OCI-LY7 (cell line): ENCODE data around the gene AIFM1. TPM values are rescaled to one million over a fixed set of nuclear protein-coding genes. Genes with fewer than 3 reads are reported as not detected.

Experiments
- BruUV-seq: library from RNA; stranded (reverse); fragments of 400-500 nt; replicated peaks from 2 replicates; lab custom pipeline; 2021; lab: Mats Ljungman, UMichigan
- CTCF ChIA-PET: fragments of 300-600 bp; sonication (Branson Sonifier 250); formaldehyde crosslinking; loops from one replicate; lab custom pipeline; 2022; ENCODE audit warnings: antibody characterized with exemption; ENCODE audit not compliant: unreplicated experiment; lab: Charles Lee
- POLR2A ChIA-PET: fragments of 300-600 bp; sonication (Branson Sonifier 250); formaldehyde crosslinking; loops from one replicate; lab custom pipeline; 2022; ENCODE audit warnings: antibody characterized with exemption; lab: Charles Lee
- DNase-seq: peaks from one replicate; pipeline ENCODE4 v3.0.0-alpha.2; 2015; ENCODE audit warnings: low spot score
- H2AFZ ChIP-seq: fragments of 200-600 bp; sonication (generic), shearing (Covaris generic); 2 replicates; pipeline ENCODE4 v1.6.1; 2014; ENCODE audit warnings: mild to moderate bottlenecking, antibody characterized with exemption, low read length, moderate library complexity
- H3K27ac ChIP-seq: fragments of 200-600 bp; sonication (generic); 2 replicates; pipeline ENCODE4 v1.5.1; 2014; ENCODE audit warnings: mixed run types, low read depth, mild to moderate bottlenecking, moderate library complexity, low read length, inconsistent platforms; ENCODE audit not compliant: poor library complexity, severe bottlenecking
- H3K36me3 ChIP-seq: fragments of 200-600 bp; sonication (generic); 2 replicates; pipeline ENCODE4 v1.6.1; 2014; ENCODE audit warnings: mild to moderate bottlenecking, antibody characterized with exemption, low read length, moderate library complexity, mixed read lengths; ENCODE audit not compliant: insufficient read depth
- H3K4me1 ChIP-seq: fragments of 200-600 bp; sonication (generic); 2 replicates; pipeline ENCODE4 v1.5.1; 2014; ENCODE audit warnings: mild to moderate bottlenecking, low read length; ENCODE audit not compliant: insufficient read depth, poor library complexity, severe bottlenecking
- H3K4me2 ChIP-seq: fragments of 200-600 bp; sonication (generic); 2 replicates; pipeline ENCODE4 v1.6.1; 2014; ENCODE audit warnings: mild to moderate bottlenecking, low read length
- H3K4me3 ChIP-seq: fragments of 200-600 bp; sonication (generic); 2 replicates; pipeline ENCODE4 v1.5.1; 2014; ENCODE audit warnings: mild to moderate bottlenecking, low read depth, low read length; ENCODE audit not compliant: poor library complexity, severe bottlenecking
- H3K79me2 ChIP-seq: fragments of 200-600 bp; sonication (generic); 2 replicates; pipeline ENCODE4 v1.6.1; 2016; ENCODE audit warnings: low read depth, mild to moderate bottlenecking, low read length, moderate library complexity, mixed read lengths; ENCODE audit not compliant: insufficient read depth
- H3K9me2 ChIP-seq: fragments of 200-600 bp; sonication (generic); 2 replicates; pipeline ENCODE4 v1.6.1; 2016; ENCODE audit warnings: mild to moderate bottlenecking, low read length, mixed read lengths; ENCODE audit not compliant: insufficient read depth
- H3K9me3 ChIP-seq: fragments of 200-600 bp; sonication (generic); 2 replicates; pipeline ENCODE4 v1.6.1; 2014; ENCODE audit warnings: mild to moderate bottlenecking, mixed run types, low read length, mixed read lengths
- H4K20me1 ChIP-seq: fragments of 200-600 bp; sonication (generic); 2 replicates; pipeline ENCODE4 v1.6.1; 2014; ENCODE audit warnings: mild to moderate bottlenecking, antibody characterized with exemption, low read length, moderate library complexity, mixed read lengths; ENCODE audit not compliant: insufficient read depth
- EZH2phosphoT487 ChIP-seq: fragments of 200-600 bp; sonication (generic); IDR thresholded peaks from 2 replicates; pipeline ENCODE4 v1.6.1; 2018; ENCODE audit warnings: low read depth, borderline replicate concordance, mild to moderate bottlenecking, mixed run types, antibody characterized with exemption, low read length, moderate library complexity, mixed read lengths
- intact Hi-C: fragments of 100-400 bp; cut with micrococcal nuclease; formaldehyde crosslinking; loops from one replicate; pipeline ENCODE4 v1.10.0; 2022; ENCODE audit not compliant: unreplicated experiment
- total RNA-seq, 2 experiments: library from RNA; depleted of rRNA in 1 of 2; stranded (reverse); fragments of >200 nt in 1 of 2; shearing (Covaris generic) in 1 of 2; gene quantifications; 2 replicates each; pipeline ENCODE4 v1.2.3, GENCODE V29; 2014 to 2022
- TF ChIP-seq, protein P1 (sequence below): fragments of 200-600 bp; sonication (generic); conservative IDR thresholded peaks from 2 replicates; pipeline ENCODE4 v1.5.1; 2014; ENCODE audit warnings: mild to moderate bottlenecking, antibody characterized with exemption, low read length, moderate library complexity, mixed read lengths

Gene AIFM1
- total RNA-seq, 2 experiments from 2014 or later = 23.1 to 45.7 TPM

DNA sequence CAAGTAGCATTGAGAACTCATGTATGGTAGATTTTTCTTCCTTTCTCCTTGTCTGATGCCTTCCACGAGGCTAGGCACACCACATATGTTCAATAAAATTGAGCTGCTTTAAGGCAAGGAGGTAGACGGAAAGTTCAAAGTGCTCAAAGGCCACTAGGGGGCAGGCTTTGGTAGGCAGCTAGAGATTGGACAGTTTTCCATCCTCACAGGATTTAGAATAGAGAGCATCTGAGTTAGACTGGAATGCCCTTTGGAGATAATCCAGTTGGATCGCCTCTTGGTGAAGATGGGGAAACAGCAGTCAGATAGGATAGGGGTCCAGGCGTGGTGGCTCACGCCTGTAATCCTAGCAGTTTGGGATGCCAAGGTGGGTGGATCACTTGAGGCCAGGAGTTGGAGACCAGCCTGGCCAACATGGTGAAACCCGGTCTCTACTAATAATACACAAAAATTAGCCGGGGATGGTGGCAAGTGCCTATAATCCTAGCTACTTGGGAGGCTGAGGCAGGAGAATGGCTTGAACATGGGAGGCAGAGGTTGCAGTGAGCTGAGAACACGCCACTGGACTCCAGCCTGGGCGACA lies 85.7 kb downstream of the AIFM1 start:
- Histone ChIP-seq H4K20me1 (no peaks in the 10 kb centered on the region), H2AFZ (no peak overlapping the region), H3K9me3 (no peaks in the 10 kb centered on the region), H3K4me2 (no peak overlapping the region), H3K9me2 (no peaks in the 10 kb centered on the region), H3K27ac (no peak overlapping the region), H3K4me1 (peaks cover 37% of the 10 kb centered on the region), H3K36me3 (peaks cover 8% of the 10 kb centered on the region; the same call in 1 of the 2 replicates), H3K4me3 (no peak overlapping the region), H3K79me2 (peaks cover 11% of the 10 kb centered on the region; the same call in 1 of the 2 replicates)
- TF ChIP-seq, protein P1, sequence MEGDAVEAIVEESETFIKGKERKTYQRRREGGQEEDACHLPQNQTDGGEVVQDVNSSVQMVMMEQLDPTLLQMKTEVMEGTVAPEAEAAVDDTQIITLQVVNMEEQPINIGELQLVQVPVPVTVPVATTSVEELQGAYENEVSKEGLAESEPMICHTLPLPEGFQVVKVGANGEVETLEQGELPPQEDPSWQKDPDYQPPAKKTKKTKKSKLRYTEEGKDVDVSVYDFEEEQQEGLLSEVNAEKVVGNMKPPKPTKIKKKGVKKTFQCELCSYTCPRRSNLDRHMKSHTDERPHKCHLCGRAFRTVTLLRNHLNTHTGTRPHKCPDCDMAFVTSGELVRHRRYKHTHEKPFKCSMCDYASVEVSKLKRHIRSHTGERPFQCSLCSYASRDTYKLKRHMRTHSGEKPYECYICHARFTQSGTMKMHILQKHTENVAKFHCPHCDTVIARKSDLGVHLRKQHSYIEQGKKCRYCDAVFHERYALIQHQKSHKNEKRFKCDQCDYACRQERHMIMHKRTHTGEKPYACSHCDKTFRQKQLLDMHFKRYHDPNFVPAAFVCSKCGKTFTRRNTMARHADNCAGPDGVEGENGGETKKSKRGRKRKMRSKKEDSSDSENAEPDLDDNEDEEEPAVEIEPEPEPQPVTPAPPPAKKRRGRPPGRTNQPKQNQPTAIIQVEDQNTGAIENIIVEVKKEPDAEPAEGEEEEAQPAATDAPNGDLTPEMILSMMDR = peak; percentile 83
- no peak for TF ChIP-seq EZH2phosphoT487
- DNase-seq = peak; percentile 65
- BruUV-seq = no TSS peak
- ChIA-PET POLR2A (interaction anchor here (0.9 to 1.0 kb wide), 2 partner anchors 14 to 41 kb away, joined by 4 read pairs; no protein-coding TSS in a partner anchor), CTCF (interaction anchor here (0.6 to 1.2 kb wide), 3 partner anchors 29 to 958 kb away, joined by 3 to 4 read pairs (median 3); no protein-coding TSS in a partner anchor)
- intact Hi-C loops = loop anchor here (1.0 to 10.0 kb wide), 3 partner anchors 40 to 305 kb away; partner anchors contain the start of gene SASH3

Other genes with a start within 250 kb of the AIFM1 start
- 1.6 and 1.7 TPM in 2 replicates for gene BCORL1, start 183.2 kb downstream of the AIFM1 start, total RNA-seq (2014; rRNA removed; shearing (Covaris generic))
- gene BCORL1, start 183.2 kb downstream of the AIFM1 start, total RNA-seq (2022) = 4.9 and 5.4 TPM in 2 replicates
- 13.4 and 15.0 TPM in 2 replicates for gene ELF4, start 55.3 kb downstream of the AIFM1 start, total RNA-seq (2014; rRNA removed; shearing (Covaris generic))
- 24.9 and 27.3 TPM in 2 replicates for gene ELF4, start 55.3 kb downstream of the AIFM1 start, total RNA-seq (2022)
- gene RAB33A, start 6.1 kb upstream of the AIFM1 start, total RNA-seq (2014; rRNA removed; shearing (Covaris generic)) = 0.28 and 0.92 TPM in 2 replicates
- 0.68 and 2.1 TPM in 2 replicates for gene RAB33A, start 6.1 kb upstream of the AIFM1 start, total RNA-seq (2022)
- 5.0 and 5.7 TPM in 2 replicates for gene ZNF280C, start 103.1 kb upstream of the AIFM1 start, total RNA-seq (2014; rRNA removed; shearing (Covaris generic))
- gene ZNF280C, start 103.1 kb upstream of the AIFM1 start, total RNA-seq (2022) = 10.8 and 12.5 TPM in 2 replicates
- gene SLC25A14, start 174.1 kb upstream of the AIFM1 start, total RNA-seq (2014; rRNA removed; shearing (Covaris generic)) = 12.6 and 12.9 TPM in 2 replicates
- 16.4 and 19.5 TPM in 2 replicates for gene SLC25A14, start 174.1 kb upstream of the AIFM1 start, total RNA-seq (2022)
- gene GPR119, start 219.8 kb upstream of the AIFM1 start, total RNA-seq (2014; rRNA removed; shearing (Covaris generic)) = not detected in 2 replicates
- not detected in 2 replicates for gene GPR119, start 219.8 kb upstream of the AIFM1 start, total RNA-seq (2022)
- gene RBMX2, start 236.1 kb upstream of the AIFM1 start, total RNA-seq (2014; rRNA removed; shearing (Covaris generic)) = 17.0 and 19.5 TPM in 2 replicates
- gene RBMX2, start 236.1 kb upstream of the AIFM1 start, total RNA-seq (2022) = 21.9 and 24.6 TPM in 2 replicates